Inflammatory macrophage (primary cell): ENCODE measurements around the gene MYL6B.
"Not testable (repeated sequence)": the region's sequence is repeated elsewhere in the genome, so short reads cannot be mapped to it uniquely, and the experiment has no call there.

Source experiments
- DNase-seq, 2 donors: peaks; one replicate each; pipeline ENCODE4 v3.0.0-alpha.2; 2020 to 2022
- total RNA-seq, 18 experiments: gene quantifications; one replicate each; lab custom pipeline; 2026; ENCODE audit warnings: mixed read lengths in 6 of 18, inconsistent platforms in 2 of 18; lab: John Stamatoyannopoulos, UW

The MYL6B gene
- 2.8 to 12.1 (median 6.6) reads per million in 18 experiments for total RNA-seq

DNA sequence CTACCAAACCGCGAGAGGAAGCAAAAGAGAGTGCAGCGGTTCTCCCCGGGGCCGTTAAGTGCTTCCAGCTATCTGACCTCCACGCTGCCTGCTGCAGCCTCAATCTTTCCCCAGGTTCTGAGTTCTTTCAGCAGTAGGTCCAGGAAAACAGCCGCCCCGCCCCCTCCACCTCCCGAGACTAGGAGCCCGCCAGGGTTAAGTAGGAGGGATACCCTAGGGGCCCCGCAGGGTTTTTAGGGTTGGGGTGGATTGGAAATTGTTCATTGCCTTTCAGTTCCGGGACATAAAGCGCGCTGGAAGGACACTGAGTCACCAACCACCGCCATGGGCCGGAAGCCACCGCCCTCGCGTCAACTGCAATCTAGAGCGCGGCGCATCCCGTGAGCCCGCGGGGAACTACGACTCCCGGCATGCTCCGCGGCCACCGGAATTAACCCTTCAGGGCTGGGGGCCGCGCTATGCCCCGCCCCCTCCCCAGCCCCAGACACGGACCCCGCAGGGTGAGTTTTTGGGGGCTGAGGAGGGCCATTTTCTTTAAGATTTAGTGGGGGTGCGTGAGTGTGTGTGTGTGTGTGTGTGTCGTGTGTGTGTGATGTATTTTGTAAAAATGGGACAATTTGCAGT lies at the start of gene MYL6B:
MYL6B (plus strand) TSS at position 456 of the 624 bp plus-strand sequence. CDS start 1,332 bp downstream, outside the sequence.
- DNase-seq: peak; percentile 93 to 95

DNA sequence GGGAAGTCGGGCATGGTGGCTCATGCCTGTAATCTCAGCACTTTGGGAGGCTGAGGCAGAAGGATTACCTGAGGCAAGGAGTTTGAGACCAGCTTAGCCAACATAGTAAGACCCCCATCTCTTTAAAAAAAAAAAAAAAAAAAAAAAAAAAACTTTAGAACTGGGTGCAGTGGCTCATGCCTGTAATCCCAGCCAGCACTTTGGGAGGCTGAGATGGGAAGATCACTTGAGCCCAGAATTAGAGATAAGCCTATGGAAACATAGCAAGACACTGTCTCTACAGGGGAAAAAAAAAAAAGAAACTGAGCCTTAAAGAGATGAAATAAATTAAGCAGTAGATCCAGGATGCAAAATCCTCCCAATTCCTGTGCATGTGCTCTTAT lies 49.7 kb upstream of the MYL6B start:
- DNase-seq: no peak

DNA sequence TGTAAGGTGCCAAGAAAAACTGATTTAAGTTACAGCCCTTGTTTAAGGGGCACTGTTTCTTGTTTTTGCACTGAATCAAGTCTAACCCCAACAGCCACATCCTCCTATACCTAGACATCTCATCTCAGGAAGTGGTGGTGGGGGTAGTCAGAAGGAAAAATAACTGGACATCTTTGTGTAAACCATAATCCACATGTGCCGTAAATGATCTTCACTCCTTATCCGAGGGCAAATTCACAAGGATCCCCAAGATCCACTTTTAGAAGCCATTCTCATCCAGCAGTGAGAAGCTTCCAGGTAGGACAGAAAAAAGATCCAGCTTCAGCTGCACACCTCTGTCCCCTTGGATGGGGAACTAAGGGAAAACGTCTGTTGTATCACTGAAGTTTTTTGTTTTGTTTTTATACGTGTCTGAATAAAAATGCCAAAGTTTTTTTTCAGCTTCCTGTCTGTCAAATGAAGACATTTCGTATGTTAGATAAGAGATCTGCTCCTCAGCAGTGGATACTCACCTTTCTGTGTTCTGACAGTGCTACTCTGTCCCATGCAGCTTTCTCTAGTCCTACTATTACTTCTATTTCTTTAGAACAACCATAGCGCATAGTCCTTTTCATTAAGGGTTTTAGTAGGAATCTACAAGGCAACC lies 49.2 kb upstream of the MYL6B start:
- DNase-seq: no peak

DNA sequence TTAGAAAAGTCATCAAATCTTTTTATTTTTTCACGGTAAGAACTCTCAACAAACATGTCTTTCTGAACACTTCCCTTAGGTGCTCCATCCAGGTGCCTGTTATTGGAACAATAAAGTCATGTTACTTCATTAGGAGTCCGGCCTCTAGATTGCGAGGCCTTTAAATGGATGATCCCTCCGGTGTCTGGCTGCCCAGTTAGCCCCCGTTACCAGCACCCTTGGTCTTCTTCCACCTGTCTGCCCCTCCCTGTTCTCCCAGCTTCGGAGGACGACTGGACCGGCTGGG lies 48.6 kb upstream of the MYL6B start:
- no peak for DNase-seq

DNA sequence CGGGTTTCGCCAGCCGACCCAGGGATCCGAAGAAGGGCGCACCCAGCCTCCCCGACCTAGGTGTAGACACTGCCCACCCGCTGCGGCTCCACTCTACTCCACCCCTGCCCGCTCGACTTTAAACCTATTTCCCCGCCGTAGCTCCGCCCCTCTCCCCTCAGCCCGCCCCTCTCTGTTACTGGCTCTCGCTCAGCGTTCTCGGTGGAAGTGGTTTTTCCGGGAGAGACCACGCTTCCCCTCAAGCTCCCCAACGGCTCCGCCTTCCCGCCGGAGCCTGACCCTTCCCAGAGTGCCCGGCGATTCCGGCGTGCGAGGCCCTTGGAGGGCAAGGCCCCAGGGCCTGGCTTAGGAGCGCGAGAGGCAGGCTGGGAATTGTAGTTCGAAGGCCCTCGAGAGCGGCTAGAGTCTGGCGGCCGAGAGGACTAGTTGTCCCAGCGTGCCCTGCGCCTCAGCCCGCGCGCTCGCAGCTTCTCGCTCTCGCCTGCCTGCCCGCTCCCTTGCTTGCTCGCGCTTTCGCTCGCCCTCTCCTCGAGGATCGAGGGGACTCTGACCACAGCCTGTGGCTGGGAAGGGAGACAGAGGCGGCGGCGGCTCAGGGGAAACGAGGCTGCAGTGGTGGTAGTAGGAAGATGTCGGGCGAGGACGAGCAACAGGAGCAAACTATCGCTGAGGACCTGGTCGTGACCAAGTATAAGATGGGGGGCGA lies 48.1 kb upstream of the MYL6B start, which contains the start of gene PA2G4:
PA2G4 (plus strand) TSS at position 451 of the 706 bp plus-strand sequence; CDS start at position 630, 179 bp downstream.
- peak; percentile 100 for DNase-seq

DNA sequence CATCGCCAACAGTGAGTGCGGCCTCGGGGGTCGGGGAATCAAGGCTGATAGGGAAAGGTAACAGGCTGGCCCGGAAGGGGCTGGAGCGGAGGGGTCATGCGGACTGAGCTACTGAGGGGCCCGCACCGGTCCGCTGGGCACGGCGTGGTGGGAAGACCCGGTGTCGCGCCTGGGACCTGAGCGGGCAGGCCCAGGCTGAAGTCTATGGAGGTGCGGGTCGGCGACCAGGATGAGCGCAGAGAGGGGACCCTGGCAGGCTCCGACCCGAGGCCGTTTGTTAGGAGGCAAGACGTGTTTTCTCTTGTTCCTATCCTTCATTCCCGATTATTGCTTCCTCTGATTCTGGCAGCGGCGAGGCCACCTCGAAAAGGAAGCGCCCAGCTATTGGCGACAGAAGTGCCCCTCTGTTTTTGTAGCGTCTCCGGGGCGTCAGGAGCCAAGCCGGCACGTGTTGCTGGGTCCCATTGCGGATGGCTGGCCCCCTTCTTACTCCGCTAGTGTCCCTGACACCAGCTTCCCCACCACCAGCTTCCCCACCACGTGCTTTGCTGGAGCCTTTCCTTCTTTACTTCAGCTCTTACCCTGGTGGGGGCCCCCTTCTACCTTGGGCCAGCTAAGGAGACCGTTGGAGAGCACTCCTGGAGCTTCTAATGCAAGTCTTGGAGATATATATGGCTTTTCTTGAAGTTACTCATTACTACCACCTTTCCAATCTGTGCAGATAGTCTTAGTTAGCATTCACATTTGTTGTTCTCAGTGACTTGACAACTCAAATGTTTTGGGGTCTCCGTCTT lies 47.4 kb upstream of the MYL6B start:
- DNase-seq: peak in 1 of 2 donors; percentile 46

DNA sequence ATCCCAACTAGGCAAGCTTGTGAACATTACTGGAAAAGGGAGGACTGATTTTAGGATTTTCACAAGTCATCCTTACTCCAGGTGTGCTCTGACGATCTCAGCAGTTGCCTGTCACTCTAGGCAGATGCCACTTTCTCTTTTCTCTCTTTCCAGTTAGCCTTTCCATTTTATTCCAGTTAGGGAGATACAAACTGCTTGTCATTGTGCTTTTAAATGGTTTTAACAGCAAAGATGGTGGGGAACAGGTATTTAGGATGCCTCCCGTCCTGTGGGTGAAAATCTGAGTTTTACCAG lies 46.8 kb upstream of the MYL6B start:
- DNase-seq: no peak

DNA sequence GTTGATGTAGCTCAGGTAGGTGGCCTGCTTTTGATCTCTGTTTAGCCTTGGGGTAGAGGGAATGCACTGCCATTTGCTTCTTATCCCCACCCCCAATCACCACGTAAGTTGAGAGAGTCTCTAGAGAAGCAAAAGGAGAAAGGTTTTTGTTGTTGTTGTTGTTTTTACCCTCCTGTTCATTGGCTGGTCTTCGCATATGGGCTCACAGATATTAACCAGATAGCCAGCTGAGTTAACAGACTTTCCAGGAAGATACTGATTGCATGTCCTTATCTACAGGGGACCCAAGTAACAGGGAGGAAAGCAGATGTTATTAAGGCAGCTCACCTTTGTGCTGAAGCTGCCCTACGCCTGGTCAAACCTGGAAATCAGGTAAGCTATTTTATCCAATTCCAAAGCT lies 45.1 kb upstream of the MYL6B start:
- no peak for DNase-seq

DNA sequence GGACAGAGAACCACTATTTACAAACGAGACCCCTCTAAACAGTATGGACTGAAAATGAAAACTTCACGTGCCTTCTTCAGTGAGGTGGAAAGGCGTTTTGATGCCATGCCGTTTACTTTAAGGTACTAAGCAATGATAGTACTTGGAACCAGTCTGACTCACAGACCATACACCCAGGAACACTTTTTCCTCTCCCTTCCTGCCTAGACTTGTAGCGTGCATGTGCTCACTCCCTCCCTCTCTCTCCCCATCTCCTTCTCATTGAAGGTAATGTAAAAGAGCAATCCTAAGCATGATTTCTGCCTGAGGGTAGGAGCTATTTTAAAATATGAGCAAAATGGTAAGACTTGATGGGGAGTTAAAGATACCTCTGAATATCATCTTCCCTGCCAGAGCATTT lies 41.8 kb upstream of the MYL6B start:
- DNase-seq: no peak

DNA sequence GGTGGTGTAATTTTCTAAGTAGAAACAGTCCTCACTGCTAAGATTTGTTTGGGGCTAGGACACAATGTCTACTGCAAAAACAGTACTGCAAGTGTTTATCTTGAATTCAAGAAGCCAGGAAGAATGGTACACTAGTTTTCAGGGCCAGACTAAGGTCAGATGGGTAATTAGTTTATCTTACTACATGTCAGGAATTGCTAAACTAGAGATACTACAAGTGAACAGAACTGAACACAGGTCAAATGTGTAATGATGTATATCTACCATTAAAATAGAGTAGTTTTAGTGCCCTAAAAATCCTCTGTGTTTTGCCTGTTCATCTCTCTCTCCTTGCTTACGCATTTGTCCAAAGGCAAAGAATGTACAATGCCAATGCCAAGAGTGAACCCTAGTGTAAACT lies 38.3 kb upstream of the MYL6B start:
- no peak for DNase-seq

DNA sequence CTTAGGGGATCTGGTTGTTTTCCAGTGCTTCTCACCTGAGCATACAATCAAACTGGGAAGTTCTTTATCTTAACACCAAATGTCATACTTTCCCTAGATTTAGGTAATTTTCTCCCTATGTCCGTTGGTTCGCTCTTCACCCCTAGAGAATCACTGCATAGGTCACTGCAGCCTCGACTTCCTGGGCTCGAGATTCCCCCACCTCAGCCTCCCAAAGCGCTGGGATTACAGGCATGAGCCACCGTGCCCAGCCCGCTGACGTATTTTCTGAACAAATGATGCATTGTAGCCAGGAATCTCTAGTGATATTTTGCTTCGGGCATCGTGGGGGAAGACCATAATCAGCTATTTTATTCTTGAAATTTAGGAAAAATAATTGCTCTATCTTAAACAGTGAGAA lies 37.1 kb upstream of the MYL6B start:
- no peak for DNase-seq

DNA sequence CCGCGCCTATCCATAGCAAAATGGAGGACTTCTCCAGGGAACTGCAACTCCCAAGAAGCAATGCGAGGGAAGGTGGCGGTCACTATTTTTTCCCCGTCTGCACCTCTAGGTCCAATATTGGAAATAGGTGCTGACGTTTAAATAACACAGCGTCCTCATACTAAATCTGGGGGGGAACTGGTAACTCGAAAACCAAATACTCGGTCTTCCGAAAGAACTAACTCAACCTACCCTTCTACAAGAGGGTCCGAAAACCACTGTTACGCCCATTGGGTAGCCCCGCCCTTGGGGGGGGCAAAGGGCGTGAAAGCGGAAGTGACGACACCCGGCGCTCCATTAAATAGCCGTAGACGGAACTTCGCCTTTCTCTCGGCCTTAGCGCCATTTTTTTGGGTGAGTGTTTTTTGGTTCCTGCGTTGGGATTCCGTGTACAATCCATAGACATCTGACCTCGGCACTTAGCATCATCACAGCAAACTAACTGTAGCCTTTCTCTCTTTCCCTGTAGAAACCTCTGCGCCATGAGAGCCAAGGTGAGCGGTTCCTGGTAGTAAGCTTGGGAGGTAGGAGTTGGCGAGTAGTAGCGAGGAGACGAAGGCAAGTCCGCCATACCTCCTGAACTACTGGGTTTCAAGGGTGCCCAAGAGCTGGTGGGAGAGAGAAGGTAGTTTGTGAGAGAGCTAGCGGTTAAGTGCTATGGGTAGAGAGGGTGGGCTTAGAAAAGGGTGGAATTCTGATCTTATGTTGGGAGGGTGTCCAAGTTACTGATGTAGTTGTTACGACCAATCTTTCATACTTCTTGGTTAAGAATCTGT lies 35.9 kb upstream of the MYL6B start, which contains the start of gene RPL41:
RPL41 (plus strand) TSS at position 367 of the 815 bp plus-strand sequence.
- peak; percentile 97 for DNase-seq

DNA sequence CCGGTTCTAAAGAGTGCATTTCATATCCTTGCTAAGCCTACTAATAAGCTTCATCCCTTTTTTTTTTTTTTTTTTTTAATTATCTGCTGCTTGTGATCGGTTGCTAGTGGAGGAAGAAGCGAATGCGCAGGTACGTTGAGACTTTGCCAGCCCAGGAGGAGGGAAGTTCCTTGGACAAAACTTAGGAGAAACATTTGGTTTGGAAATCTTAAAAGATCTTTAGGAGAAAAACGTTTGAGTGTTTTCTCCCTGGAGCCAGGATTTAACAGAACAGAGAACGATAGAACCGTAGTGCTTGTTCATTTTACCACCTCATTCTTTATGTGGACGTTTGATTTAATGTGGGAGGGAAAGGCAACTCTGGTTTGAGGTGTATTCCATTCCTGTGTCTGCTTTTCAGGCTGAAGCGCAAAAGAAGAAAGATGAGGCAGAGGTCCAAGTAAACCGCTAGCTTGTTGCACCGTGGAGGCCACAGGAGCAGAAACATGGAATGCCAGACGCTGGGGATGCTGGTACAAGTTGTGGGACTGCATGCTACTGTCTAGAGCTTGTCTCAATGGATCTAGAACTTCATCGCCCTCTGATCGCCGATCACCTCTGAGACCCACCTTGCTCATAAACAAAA lies 35.2 kb upstream of the MYL6B start:
- DNase-seq: not testable (repeated sequence)

DNA sequence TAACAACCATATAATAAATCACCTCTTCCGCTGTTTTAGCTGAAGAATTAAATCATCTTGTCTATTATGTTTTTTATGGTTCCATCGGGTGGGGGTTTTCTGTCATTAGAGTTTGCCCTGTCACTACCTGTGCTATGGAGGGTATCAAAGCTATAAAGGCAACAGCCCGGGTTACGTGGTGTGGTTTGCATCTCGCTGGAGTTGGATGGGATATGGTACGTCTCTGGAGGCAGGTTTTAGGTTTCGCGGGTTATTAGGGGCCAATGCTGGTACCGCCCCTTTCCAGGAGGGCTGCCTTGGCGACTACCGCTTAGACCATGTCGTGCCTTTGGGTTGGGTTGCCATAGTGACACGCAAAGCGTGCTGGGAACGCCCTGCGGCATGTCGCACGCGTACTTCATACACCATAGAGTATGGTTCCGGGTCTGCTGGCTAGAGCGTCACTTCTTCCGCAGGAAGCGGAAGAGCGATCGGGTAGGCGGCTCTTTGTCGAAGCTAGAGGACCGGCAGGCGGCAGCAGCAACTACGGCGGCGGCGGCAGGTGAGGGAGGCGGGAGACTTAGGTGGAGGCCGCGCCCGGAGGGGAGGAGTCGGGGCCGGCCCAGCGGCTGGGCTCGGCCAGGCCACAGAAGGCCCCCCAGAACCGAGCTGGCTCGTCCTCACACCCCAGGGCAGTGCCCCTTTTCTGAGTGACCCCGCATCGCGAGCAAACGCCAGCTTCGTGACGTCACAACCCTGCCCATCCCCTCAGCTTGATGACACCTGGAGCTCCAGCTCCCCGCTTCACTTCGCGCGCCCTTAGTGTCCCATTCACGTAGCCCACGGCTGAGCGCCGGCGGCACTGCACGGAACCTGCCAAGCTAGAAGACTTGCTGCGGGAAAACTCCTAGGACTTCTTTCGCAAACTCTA lies 34.4 kb upstream of the MYL6B start, which contains the start of gene ZC3H10:
ZC3H10 (plus strand) TSS at position 489 of the 910 bp plus-strand sequence. CDS start 2,297 bp downstream, outside the sequence.
- peak; percentile 99 to 100 for DNase-seq

DNA sequence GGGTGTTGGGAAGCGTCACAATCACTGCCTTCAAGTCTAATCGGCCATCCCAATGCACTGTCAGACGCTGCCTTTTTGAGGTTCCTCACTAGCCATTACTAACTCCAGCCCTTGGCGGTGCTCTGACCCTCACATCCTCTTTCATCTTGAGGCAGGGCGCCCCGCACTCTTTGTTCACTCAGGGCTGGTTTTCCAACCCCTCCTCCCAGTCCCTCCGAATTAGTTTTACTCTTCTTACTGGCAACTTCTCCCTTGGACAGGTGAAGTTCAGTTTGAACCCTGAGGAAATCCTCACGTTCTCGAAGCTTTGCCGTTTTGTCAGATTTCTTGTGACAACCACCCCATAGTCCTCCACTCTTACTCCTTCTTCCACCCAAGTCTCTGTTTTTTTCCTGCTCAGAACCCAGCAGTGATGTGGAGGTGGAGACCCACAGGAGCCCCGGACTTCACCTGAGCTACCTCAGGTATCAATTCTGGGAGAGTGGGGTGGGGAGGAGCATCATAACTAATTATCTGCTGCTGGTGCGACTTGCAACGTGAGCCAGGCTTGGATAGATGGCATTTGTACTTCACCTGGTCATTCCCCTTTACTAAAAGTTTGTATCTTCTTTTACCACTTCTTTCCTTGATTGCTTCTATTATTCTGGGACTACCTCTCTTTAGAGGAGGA lies 33.6 kb upstream of the MYL6B start:
- peak in 1 of 2 donors; percentile 57 for DNase-seq

DNA sequence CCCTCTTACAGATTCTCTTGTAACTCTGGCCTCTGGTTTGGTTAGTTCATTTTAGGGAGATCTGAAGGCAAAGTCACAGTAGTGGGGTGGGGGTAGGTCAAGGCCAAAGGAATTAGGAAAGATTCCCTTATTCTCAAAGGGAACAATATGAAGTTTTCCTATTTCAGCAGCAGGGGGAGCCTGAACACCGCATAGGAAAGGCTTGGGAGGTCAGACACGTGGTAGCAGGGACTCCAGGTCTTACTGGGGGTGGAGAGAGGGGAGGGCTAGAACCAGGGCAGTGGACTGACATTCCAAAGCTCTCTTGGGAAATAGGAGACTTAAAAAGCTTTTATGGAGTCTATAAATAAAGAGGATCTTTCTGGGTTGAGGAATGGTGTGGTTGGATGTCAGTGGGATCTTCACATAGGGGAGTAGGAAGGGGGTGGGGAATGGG lies 33.0 kb upstream of the MYL6B start:
- DNase-seq: peak; percentile 77 to 84

DNA sequence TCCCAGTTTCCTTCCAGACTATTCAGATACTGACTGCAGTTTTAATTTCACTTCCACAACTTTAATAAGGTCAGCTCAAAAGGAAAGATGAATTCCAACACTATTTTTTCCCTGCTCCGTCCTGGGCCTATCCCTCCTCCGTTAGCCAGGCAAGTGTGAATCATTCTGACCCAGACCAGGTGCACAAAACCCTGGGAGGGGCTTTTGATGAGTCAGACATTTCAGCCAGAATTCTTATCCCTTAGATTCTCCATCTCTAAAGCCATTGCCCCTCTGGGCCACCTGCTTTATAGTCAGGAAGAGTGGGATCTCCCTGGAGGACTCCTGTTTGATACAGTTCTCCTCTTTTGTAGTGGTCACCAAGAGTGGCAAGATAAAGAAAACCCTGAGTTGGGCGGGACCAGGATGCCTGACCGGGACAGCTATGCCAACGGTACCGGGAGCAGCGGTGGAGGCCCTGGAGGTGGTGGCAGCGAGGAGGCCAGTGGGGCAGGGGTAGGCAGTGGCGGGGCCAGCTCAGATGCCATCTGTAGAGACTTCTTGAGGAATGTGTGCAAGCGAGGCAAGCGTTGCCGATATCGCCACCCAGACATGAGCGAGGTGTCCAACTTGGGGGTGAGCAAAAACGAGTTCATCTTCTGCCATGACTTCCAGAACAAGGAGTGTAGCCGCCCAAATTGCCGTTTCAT lies 32.1 kb upstream of the MYL6B start:
- DNase-seq: no peak

DNA sequence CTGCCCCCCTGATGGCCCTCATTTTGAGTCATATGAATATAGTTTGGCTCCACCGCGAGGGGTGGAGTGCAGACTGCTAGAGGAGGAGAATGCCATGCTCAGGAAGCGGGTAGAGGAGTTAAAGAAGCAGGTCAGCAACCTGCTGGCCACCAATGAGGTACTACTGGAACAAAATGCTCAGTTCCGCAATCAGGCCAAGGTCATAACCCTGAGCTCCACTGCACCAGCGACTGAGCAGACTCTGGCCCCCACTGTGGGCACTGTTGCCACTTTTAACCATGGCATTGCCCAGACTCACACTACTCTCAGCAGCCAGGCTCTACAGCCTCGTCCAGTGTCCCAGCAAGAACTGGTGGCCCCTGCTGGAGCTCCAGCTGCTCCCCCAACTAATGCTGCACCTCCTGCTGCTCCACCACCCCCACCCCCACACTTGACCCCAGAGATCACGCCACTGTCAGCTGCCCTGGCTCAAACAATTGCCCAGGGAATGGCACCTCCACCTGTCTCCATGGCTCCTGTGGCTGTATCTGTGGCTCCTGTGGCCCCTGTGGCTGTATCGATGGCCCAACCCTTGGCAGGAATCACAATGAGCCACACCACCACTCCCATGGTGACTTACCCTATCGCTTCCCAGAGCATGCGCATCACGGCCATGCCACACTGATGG lies 31.1 kb upstream of the MYL6B start:
- DNase-seq: no peak

DNA sequence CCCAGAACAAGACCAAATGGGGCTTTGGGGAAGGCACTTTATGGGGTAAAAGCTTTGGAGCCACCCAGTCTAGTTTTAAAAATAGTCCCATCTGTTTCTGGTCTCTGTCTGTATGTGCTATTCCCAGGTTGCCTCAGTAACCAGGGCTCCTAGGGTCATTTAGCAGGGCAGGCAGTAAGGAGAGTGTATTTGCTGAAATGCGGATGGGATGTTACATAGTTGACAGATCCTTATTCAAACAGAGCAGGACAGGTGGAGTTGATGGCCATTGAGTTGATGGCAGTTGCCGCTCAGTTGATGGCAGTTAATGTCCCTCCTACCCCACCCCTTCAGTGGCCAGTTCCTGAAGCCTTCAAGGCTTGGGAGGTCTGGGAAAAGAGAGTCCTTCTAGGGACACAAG lies 29.8 kb upstream of the MYL6B start:
- DNase-seq: no peak
